ENCODE results near the gene OR10J5.
"Not testable (repeated sequence)": the region's sequence is repeated elsewhere in the genome, so short reads cannot be mapped to it uniquely, and the experiment has no call there.

The OR10J5 gene

GRCh38 chr1:159535907-159536306, at the start of gene OR10J5:
OR10J5 (minus strand) TSS chr1:159536007; CDS start chr1:159536007, 0 bp downstream.
- no peak for DNase-seq (ENCODE audit: low spot score)

DNA sequence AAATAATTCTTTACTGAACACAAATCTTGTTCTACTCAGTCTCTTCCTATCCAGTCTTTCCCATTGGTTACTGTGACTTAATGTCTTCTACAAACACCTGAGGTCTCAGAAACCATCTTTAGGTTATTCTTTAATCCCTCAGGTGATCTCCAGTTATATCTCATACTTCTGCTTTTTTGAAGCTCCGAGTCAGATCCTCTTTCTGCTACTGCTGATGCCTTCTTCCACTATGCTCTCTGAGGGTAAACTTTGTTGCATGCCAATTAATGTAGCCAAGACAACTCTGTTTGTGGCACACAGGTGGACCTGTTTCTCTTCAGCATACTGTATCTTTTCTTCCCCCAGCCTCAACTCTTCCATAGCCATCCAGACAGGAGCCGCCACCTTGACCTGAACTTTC, 48.7 kb upstream of the OR10J5 start:
- no peak for DNase-seq (ENCODE audit: low spot score)

DNA sequence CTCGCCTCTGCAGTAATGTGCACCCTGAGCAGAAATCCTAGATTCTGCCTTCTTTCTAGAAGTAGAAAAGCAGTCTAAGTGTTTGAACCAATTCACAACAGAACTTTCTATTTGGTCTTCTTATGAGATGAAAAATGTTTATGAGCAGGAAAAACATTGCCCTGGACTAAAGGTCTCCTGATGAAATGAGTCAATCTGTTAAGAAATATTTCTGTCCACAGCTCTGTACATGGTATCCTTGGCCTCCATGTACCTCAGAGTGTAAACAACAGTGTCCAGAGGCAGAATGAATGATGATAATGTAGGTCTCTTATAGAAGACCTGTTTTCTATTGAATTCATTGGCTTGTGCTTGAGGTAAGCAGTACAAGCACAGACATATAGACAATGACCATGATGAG, 45.6 kb upstream of the OR10J5 start:
- DNase-seq (ENCODE audit: low spot score), result no peak

DNA sequence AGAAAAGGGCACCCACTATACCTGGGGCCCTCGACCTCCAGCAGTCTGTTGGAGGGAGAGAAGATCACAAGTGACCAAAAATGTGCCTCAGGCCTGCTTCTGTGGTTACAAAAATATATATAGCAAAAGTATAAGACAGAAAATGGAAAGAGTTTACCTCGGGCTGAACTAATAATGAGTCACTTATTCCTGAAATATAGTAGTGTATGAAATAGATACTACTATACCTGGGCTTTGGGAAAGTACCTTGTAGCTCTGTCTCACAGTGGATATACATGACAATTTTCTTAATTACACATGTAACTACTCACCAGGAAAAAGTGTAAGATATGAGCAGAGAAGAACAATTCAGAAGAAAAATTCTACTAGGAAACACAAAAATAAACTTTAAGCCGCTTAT, 44.5 kb upstream of the OR10J5 start:
- no peak for DNase-seq (ENCODE audit: low spot score)

DNA sequence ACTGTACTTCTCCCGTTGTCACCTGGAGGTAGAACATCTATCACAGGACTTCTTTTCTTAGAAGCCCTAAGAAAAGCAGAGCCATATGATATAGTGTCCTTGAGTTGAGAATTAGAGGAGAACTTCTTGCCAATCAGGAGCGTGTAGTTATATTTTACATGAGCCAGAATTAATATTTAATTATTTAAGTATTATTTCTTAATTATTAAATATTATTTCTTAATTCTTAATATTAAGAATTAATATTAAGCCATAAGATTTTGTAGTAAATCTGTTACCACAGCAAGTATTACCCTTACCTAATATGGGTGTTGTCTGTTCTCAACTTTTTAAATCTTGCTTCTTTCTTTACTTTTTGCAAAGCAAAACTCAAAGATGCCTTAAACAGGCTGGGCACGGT, 41.6 kb upstream of the OR10J5 start:
- no peak for DNase-seq (ENCODE audit: low spot score)

DNA sequence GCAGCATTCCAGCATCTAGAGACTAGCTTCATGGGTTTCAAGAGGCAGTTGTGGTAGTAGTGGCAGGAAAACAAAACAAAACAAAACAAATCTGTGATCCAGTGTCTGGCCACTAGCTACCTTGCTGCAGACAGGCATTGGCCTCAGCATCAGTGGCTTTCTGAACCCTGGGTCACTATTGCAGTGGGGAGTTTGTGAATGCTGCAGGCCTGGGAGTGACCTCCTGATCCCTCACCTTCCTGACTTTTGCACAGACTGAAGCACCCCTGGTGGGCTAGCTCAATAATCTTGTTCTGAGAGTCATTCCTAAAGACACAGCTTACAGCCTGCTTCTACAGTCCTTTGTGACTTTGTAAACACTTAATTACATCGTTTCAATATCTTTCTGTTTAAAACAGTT, 26.9 kb upstream of the OR10J5 start:
- DNase-seq (ENCODE audit: low spot score), result no peak

GRCh38 chr1:159561497-159561896, 25.7 kb upstream of the OR10J5 start:
- no peak for DNase-seq (ENCODE audit: low spot score)

DNA sequence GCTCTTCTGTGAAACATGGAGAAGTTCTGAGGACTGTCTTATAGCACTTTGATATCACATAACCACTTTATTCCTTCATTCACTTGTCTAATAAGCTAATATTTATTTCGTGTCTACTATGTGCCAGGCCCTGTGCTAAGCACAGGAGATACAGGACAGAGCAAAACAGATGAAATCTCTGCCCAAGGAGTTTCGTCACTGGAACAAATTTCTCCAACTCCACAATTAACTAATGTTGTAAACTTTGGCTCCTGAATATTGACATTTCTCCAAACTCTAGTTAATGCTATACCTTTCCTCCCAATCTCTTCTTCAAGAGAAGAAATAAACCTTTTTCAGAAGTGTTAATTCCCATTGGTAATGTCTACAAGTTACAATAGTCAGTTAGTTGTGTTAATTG, 24.8 kb upstream of the OR10J5 start:
- no peak for DNase-seq (ENCODE audit: low spot score)

DNA sequence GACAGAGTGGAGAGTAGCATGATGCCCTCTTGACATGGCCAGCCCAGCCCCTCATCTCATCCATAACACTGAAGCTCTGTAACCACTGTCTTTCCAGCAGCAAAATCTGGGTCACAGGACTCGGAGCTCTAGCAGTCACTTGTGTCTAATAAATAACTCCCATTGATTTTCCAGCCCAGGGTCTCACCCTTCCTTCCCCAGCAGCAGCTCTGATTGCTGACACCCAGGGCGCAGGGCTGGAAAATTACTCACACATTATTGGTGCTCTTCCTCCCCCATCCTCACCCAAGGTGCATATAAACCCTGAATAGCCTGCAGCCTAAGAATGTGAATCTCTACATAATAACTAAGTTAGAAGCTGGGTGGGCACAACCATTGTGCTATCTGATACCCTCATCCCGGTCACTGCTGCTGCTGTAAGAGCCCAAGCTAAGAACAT, 21.1 kb upstream of the OR10J5 start:
- no peak for DNase-seq (ENCODE audit: low spot score)

DNA sequence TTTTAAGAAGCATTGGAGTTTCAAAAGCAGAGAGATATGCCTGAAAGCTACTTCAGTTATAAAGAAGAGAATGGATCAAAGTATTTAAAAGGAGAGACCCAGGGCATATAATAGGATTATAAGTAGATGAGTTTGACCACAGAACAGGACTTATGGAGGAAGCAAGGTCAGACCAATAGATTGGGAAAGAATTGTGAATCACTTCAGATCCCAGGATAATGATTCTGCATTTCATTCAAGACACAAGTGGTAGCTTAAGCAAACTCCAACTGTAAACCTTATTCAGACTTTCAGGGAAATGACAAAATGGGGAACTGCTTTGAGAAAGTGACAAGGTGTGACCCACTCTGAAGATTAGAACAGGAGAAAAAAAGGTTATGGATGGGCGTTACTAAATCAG, 18.9 kb upstream of the OR10J5 start:
- DNase-seq (ENCODE audit: low spot score), result no peak

DNA sequence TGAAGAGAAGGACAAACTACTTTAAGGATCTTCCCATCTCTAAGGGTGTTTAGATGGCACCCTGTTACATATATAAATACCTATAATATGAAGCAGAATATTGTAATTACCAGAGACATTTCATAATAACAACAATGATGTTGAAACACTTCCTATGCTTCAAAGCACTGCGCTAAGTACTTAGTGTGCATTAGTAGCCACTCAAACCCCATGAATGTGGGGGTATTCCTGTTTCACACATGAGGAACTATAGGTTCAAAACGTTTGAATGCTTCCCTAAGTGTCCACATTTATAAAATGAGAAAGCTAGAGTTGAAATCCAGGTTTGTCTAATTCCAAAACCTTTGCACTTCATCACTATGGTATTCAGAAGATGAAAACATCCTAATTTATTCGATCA, 18.5 kb upstream of the OR10J5 start:
- DNase-seq (ENCODE audit: low spot score), result no peak

DNA sequence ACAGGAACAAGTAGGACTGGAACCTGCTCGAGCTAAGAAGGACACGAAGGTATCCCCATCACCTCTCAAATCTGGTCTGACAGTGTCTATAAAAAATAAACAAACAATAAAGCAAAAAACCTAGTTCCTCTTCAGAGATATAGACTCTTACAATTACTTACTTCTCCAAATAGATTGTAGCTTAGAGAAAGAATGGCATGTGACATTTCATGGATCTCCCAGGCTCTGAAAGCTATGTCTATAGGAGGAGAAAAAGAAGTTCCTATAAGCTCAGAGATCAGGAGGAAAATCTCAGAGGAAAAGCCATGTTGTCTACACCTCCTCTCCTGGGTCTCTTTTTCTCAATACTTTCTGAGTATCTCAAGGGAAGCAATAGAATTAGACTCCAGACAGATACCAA, 12.3 kb upstream of the OR10J5 start:
- no peak for DNase-seq (ENCODE audit: low spot score)

DNA sequence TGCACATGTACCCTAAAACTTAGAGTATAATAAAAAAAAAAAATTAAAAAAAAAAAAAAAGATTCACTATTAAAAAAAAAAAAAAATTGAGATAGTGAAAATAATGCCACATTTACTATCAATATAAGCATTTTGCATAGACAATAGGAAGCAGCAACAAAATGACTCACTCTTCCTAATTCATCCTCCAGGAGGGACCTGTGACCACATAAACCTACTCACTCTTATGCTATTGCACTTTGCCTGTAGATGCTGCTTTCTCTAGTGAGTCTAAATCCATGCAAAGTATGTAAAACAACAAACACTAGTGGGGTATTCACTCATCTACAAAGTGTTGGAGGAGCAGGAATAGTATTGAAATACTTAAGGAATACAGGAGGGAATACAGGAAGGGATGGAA, 2.9 kb downstream of the OR10J5 start:
- DNase-seq (ENCODE audit: low spot score), result no peak

DNA sequence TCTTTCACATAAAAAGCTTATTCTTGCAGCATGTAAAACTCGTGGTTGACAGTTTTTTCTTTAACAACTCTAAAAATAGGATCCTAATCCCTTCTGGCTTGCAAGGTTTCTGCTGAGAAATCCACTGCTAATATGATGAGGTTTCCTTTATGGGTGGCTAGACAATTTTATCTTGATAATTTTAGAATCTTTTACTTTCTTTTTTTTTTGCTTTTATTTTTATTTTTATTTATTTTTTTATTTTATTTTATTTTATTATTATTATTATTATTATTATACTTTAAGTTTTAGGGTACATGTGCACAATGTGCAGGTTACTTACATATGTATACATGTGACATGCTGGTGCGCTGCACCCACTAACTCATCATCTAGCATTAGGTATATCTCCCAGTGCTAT, 11.0 kb downstream of the OR10J5 start:
- not testable (repeated sequence) for DNase-seq (ENCODE audit: low spot score)

GRCh38 chr1:159510229-159510541, 25.6 kb downstream of the OR10J5 start:
- DNase-seq (ENCODE audit: low spot score), result no peak

DNA sequence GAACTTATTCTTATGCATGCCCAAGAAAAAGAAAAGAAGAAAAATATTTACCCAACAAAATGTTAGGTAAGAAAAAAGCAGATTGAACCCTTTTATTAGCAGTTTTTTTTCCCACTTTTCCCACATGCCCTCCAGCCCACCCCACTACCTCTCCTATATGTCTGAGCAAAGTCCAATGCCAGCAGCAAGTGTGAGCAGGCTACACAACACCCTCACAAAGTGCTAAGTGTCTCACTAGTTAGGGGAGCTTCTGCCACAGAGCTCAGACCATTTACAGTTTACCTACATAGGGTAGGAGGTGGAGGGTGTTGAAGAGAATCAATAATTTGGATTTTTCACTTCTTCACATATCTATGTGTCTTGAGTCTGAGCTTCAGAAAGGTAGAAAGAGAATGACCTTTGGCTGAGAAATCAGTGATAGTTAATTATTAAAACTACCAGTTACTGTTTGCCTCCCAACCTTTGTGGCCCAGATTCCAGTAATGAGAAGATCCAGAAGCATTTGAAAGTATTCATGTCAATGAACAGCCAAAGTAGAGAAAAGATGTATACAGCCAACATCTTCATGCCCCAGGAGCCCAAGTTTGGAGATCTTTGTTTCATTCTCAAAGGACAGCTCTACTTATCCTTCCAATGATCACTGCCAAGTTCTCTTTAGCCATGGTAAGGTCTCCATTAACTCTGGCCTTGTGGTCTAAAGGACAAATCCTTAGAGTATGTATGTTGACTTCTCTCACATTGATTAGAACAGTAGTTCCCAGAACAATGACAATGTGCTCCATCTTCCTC, 26.2 kb downstream of the OR10J5 start:
- DNase-seq (ENCODE audit: low spot score), result no peak

DNA sequence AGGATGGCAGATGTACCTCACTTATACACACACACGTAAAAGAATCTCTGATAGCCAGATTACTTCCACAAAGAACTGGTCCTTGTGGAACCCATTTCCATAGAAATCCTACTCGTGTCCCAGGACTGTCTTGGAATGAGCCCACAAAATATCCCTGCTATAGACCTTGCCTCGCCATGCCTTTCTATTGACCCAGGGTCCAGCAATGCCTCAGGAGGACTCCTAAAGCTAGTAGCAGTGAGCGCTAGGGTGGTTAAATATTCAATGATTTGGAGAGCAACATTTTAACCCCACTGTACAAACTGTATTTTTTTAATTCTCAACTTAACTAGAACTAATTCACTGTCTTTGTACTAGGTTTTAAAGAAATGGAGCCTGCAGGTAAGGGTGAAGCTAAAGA, 26.9 kb downstream of the OR10J5 start:
- no peak for DNase-seq (ENCODE audit: low spot score)

GRCh38 chr1:159505676-159506075, 30.1 kb downstream of the OR10J5 start:
- DNase-seq (ENCODE audit: low spot score), result no peak

DNA sequence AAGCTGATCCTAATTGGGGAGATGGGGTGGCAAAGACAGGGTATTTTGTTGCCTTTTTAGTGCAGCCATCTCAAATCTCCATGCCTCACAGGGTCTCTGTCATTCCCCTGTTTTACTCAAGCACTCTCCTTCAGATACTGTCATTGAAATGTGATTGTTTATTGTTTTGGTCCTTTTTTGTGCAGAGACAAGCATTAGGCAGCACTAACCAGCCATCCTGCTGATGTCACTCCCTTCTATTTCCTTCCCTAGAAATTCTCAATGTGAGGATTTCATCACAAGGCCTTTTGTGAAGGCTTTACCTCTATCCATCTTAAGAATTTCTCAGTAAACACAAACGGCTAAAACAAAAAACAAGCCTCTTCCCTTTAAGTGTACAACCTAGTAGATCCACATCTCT, 34.7 kb downstream of the OR10J5 start:
- no peak for DNase-seq (ENCODE audit: low spot score)

DNA sequence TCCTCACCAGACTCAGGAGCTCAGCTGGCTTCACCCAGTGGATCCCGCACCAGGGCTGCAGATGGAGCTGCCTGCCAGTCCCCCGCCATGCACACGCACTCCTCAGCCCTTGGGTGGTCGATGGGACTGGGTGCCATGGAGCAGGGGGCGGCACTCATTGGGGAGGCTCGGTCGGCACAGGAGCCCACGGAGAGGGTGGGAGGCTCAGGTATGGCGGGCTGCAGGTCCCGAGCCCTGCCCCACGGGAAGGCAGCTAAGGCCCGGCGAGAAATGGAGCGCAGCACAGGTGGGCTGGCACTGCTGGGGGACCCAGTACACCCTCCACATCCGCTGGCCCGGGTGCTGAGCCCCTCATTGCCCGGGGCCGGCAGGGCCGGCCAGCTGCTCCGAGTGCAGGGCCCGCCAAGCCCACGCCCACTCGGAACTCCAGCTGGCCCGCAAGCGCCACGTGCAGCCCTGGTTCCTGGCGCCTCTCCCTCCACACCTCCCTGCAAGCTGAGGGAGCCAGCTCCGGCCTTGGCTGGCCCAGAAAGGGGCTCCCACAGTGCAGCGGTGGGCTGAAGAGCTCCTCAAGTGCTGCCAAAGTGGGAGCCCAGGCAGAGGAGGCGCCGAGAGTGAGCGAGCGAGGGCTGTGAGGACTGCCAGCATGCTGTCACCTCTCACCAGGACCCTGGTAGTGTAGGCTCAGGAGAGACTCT, 41.1 kb downstream of the OR10J5 start:
- DNase-seq (ENCODE audit: low spot score), result not testable (repeated sequence)

- DNase-seq (ENCODE audit: low spot score), result no peak
Measured at GRCh38 chr1:159493354-159493753, 42.5 kb downstream of the OR10J5 start.

GRCh38 chr1:159492575-159493323, 43.1 kb downstream of the OR10J5 start:
- no peak for DNase-seq (ENCODE audit: low spot score)
